Stimulated activated CD4-positive, alpha-beta T cell treated with anti-CD3 and anti-CD28 coated beads, Interleukin-1b, Interleukin-23, amount 100 ng/mL, for 4 hours (primary cell): ENCODE results near the gene CNTF.
"Not testable (repeated sequence)": the region's sequence is repeated elsewhere in the genome, so short reads cannot be mapped to it uniquely, and the experiment has no call there.

Experiments used
- DNase-seq, 2 donors: peaks; one replicate each; pipeline ENCODE4 v3.0.0-alpha.2; 2020; ENCODE audit warnings: low read depth in 2 of 2

CNTF gene, protein sequence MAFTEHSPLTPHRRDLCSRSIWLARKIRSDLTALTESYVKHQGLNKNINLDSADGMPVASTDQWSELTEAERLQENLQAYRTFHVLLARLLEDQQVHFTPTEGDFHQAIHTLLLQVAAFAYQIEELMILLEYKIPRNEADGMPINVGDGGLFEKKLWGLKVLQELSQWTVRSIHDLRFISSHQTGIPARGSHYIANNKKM

GRCh38 chr11:58622344-58622743 lies at the start of gene CNTF:
TSS of gene CNTF (plus strand) at chr11:58622665. CDS start at chr11:58622753, 88 bp downstream.
- DNase-seq: no peak

GRCh38 chr11:58572906-58573305 lies 49.6 kb upstream of the CNTF start:
- DNase-seq: not testable (repeated sequence)

GRCh38 chr11:58573451-58574104 lies 48.9 kb upstream of the CNTF start:
- DNase-seq: peak; percentile 54 to 57

DNA sequence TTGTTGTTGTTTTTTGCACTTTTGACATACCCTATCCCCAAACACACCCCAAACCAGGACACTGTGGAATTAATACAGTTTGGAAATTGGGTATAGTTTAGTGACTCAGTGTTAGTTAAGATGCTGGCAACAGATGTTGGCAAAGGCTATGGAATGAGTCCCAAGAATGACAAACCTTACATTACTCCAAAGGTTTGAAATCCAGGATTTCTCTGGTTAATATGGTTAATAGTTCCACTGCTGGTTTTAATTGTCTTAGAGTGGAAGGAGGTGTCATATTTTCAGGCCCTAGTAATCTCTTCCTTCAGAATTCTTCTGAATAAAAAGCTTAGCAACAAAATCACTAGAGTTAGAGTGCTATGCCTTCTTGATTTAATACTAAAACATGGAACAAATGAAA lies 47.6 kb upstream of the CNTF start:
- no peak for DNase-seq

- peak in 1 of 2 donors; percentile 17 for DNase-seq
Observed at GRCh38 chr11:58575377-58576020, 47.0 kb upstream of the CNTF start, which contains the start of gene LPXN. TSS of gene LPXN (minus strand) at chr11:58575856. CDS start at chr11:58575772, 84 bp downstream.

- no peak for DNase-seq
Observed at GRCh38 chr11:58576887-58577471, 45.5 kb upstream of the CNTF start.

DNA sequence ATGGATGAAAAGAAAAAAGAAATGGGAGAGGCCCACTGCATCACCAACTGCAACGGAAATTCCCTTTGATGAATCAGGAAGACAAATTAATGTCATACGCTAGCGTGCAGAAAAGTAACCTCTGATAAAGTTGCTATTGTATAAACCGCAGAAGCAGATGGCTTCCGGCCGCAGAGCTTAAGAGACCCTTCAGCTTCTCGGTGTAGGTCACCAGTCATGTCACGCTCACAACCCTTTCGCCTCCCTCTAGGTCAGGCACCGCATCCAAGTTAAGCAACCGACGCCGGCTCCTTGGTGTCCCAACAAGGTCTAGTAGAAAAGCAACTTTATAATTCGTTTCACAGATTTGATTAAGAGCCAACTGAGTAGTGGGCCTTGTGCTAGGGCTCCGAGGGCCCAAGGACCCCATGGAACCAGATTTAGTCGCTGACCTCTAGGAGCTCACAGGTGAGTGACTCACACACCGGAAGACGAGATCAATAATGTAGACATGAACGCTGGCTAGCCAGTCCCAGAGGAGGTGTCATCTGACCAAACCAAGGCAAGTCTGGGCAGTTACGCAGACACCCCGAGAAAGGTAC lies 44.8 kb upstream of the CNTF start:
- DNase-seq: peak; percentile 50 to 62

DNA sequence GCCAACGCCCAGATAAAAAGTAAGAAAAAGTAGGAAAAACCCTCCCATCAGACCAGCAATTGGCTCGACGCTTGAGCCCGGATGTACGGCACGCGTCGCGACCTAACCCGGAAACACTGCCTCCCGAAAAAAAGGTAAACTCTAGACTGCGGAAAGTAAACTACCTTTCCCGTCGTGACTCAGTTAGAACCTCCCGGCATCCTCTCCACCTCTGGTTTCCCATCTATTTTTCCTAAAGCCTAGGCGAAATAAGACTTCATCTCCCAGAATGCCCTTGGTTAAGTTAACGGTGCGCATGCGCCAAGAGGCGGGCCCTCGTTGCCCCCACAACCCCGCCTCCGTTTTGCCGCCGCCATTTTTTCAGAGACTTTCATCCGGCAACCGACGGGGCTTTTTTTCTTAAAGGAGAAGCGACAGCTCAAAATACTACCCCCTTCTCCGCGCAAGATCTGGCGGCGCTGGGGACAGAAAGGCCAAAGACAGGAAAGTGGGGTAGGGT lies 44.3 kb upstream of the CNTF start:
- peak; percentile 86 to 92 for DNase-seq

GRCh38 chr11:58578635-58579191 lies 43.8 kb upstream of the CNTF start, which contains the start of gene ZFP91:
TSS of gene ZFP91 (plus strand) at chr11:58579063. CDS start at chr11:58579282, 219 bp downstream.
- DNase-seq: peak; percentile 95 to 96

DNA sequence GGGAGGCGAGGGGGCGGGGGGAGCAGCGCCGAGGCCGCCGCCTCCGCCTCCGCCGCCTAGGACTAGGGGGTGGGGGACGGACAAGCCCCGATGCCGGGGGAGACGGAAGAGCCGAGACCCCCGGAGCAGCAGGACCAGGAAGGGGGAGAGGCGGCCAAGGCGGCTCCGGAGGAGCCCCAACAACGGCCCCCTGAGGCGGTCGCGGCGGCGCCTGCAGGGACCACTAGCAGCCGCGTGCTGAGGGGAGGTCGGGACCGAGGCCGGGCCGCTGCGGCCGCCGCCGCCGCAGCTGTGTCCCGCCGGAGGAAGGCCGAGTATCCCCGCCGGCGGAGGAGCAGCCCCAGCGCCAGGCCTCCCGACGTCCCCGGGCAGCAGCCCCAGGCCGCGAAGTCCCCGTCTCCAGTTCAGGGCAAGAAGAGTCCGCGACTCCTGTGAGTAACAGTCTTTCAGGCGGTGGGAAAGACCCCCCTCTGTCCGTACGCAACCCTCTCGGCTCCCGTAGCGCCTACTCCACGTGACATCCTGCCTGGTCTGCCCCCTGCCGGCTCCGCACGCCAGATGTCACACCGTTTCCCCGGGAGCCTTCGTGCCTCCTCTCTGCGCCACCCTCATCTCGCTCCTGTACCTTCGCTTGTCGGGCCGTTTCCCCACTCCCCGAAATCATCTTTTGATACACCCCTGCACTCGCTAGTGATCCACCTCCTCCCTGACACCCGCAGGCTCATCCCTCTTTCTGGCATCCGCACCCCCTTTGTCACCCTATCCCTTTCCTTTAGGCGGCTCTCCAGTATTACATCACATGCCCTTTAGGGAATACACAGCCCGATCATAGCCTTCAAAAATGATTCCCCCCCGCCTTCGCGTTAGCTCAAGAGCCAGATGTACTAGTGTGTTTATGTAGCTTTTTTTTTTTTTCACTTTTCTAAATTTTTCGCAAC lies 43.0 kb upstream of the CNTF start:
- peak; percentile 88 to 89 for DNase-seq

GRCh38 chr11:58580311-58580710 lies 42.2 kb upstream of the CNTF start:
- DNase-seq: no peak

GRCh38 chr11:58582437-58582836 lies 40.0 kb upstream of the CNTF start:
- no peak for DNase-seq

GRCh38 chr11:58586998-58587397 lies 35.5 kb upstream of the CNTF start:
- DNase-seq: no peak

DNA sequence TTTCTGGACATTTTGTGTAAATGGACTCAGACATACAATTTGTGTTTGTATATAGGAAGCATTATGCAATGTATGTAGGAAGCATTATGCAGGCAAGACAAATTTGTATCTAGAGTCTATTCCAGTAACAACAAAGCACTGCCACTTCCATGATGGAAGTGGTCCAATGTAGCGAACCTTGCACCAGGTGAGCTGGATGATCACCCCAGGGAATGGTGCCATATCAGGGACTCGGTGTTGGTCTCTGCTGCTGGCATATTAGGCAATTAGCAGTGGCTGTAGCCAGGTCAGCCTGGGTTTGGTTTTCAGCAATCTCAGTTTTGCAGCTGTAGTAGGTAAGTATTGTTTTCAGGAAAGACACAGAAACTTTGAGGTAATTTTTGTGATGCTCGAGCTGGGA lies 30.8 kb upstream of the CNTF start:
- no peak for DNase-seq

DNA sequence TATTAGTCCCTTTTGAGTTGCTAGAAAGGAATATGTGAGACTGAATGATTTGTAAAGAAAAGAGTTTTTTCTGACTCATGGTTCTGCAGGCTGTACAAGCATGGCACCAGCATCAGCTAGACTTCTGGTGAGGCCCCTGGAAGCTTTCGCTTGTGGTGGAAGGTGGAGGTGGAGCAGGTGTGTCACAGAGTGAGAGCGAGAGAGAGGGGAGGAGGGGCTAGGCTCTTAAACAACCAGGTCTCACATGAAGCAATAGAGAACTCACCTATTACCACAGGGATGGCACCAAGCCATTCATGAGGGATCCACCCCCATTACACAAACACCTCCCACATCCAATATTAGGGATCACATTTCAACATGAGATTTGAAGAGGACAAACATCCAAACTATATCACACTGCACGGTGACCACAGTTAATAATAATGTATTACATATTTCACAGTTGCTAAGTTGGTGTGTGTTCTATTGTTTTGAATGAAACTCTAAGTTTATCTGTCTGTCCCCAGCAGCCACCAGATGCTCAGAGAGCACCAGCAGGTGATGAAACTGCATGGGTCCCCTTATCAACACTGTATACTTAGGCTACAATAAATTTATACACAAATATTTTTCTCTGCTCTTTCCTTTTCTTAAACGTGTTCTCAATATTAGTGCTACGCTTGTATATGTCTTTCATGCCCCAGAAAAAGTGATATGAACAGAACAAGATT lies 29.5 kb upstream of the CNTF start:
- DNase-seq: peak in 1 of 2 donors; percentile 42

GRCh38 chr11:58594826-58595225 lies 27.6 kb upstream of the CNTF start:
- DNase-seq: no peak

DNA sequence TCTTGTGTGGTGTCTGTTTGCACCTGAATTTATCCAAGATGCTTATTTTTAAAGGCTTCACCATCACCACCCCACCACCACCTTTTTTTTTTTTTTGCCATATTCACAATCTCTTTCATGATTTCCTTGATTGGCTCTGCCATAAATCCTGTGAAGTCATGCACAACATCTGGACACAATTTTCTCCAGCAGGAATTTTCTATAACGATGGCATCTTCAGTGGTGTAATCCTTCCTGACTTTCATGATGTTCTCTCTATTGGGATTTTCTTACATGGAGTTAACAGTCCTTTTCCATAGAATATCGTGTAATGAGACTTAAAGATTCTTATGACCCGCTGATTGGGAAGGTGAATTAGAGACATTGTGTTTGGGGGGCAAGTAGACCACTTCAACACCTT lies 25.8 kb upstream of the CNTF start:
- no peak for DNase-seq

DNA sequence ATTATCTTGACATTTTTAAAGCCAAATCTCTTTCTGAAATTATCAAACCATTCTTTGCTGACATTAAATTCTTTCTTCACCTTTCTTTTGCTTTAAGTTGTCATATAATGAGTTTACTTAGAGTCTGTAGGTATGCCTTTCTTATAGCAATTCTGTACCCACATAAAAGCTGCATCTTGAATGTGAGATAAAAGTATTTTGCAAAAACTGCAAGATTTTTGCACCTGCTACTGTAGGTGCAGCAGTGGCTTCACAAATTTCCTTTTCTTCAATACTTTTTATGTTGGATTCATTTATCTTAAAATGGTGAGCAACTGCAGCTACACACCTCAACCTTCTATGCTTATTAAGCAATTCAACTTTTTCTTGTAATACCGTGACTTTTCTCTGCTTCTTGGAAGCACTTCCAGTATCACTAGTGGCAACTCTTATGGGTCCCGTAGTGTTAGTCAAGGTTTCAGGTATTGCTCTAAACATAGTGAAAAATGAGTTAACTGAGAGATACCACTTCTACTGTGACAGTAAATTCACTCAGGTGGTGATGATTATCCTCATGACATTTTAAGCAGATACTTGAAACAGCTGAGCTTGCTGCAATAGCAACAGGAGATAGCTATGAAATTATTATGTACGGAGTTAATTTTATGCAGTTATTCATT lies 24.9 kb upstream of the CNTF start:
- DNase-seq: no peak

DNA sequence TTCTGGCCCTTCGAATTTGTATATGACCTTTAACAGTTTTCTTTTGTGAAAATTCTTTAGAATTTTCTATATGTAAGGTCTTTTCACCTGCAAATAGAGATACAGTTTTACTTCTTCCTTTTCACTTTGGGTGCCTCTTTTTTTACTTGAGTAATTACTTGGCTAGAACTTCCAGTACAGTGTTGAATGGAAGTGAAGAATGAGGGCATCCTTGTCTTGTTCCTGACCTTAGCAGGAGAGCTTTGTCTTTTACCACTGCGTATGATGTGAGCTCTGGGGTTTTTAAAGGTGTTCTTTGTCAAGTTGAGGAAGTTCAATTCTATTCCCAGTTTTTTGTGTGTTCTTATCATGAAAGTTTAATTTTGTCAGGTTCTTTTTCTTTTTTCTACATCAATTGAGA lies 22.0 kb upstream of the CNTF start:
- DNase-seq: no peak
